Dedifferentiated amniotic fluid mesenchymal stem cell (primary cell): ENCODE data around the gene INTS4.
"Not testable (repeated sequence)": the region's sequence is repeated elsewhere in the genome, so short reads cannot be mapped to it uniquely, and the experiment has no call there.

ENCODE experiments used
- DNase-seq: peaks from one replicate; pipeline ENCODE4 v3.0.0-alpha.2; 2016; ENCODE audit errors: extremely low spot score

INTS4 gene

GRCh38 chr11:77958583-77959177, 35.8 kb downstream of the INTS4 start:
- DNase-seq = not testable (repeated sequence)

- DNase-seq = not testable (repeated sequence)
Measured at GRCh38 chr11:77943296-77943695, 51.2 kb downstream of the INTS4 start.

GRCh38 chr11:77942465-77942864, 52.0 kb downstream of the INTS4 start:
- not testable (repeated sequence) for DNase-seq

DNA sequence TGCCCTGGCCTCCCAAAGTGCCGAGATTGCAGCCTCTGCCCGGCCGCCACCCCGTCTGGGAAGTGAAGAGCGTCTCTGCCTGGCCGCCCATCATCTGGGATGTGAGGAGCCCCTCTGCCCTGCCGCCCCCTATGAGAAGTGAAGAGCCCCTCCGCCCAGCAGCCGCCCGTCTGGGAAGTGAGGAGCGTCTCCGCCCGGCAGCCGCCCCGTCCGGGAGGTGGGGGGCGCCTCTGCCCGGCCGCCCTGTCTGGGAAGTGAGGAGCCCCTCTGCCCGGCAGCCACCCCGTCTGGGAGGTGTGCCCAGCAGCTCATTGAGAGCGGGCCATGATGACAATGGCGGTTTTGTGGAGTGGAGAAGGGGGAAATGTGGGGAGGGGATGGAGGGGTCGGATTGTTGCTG, 60.9 kb downstream of the INTS4 start:
- not testable (repeated sequence) for DNase-seq

- DNase-seq = not testable (repeated sequence)
Measured at GRCh38 chr11:77930334-77931208, 63.9 kb downstream of the INTS4 start.

GRCh38 chr11:77917713-77918112, 76.8 kb downstream of the INTS4 start:
- DNase-seq = not testable (repeated sequence)

- DNase-seq = peak; percentile 72
Measured at GRCh38 chr11:77914307-77914791, 80.1 kb downstream of the INTS4 start.

GRCh38 chr11:77913608-77914306, 80.7 kb downstream of the INTS4 start:
- not testable (repeated sequence) for DNase-seq

GRCh38 chr11:77910828-77911227, 83.6 kb downstream of the INTS4 start:
- not testable (repeated sequence) for DNase-seq

DNA sequence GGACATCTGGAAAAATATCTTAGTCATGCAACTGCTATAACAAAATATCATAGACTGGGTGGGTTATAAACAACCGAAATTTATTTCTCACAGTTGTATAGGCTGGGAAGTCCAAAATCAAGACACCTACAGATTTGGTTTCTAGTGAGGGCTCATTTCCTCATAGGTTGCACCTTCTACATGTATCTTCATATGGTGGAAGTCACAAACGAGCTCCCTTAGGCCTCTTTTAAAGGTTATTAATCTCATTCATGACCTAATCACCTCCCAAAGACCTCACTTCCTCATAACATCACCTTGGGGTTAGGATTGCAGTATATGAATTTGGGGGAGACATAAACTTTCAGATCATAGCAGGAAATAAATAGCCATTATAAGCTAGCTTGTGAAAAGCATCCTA, 85.2 kb downstream of the INTS4 start:
- DNase-seq = no peak

DNA sequence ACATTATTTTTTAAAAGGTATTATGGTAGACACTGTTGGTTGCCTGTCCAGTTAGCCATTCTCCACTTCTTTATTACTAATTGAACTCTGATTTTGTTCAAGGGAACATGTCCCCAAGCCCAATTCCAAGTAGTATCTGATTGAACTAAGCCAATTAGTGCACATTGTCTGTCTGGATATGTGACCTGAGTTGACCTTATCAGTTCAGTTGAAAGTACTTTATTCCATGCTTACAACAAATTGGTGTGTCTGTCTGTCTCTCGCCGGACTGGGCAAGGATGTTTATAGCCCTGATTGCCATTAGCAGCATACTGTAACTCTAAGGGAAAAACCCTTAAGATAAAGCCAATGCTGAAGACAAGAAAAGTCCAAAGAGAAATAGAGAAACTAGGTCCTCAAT, 85.6 kb downstream of the INTS4 start:
- DNase-seq = no peak

- peak; percentile 37 for DNase-seq
Measured at GRCh38 chr11:77894949-77895348, 99.5 kb downstream of the INTS4 start.

DNA sequence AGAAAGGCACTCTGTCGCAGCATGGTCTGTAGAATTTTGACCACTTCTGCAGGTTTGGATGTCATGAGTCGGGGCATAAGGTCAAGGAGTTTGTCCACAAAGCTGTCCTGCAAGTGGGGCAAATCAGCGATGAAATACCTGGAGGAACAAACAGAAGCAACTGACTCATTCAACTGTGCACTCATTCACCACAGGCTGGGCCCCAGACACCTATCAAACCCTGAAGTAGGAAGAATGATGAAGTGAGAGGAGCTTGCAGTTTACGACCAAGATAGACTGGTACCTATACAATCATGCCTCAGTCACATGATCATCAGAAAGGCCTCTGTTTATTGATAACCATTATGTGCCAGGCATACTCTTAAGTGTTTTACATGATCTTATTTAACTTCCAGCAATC, 102.8 kb downstream of the INTS4 start:
- DNase-seq = not testable (repeated sequence)

- DNase-seq = not testable (repeated sequence)
Measured at GRCh38 chr11:77891256-77891655, 103.2 kb downstream of the INTS4 start.

DNA sequence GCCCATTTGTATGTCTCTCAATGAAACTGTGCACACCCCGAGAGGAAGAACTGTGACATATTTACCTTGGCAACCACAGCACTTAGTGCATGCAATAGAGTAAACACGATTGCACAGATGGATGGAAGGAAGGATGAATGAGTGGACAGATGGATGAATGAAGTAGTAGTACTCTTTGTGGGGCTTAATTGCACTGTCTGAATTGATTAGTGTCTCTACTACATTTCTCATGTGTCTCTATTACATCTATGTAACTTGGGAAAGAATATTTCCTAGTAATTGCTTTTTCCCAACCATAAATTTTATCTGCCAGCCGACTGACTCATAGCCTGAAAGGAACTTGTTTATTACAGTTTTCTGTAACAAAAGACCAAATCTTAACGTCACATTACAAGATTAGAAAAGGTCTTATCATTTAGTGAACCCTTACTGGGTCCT, 103.8 kb downstream of the INTS4 start:
- not testable (repeated sequence) for DNase-seq

DNA sequence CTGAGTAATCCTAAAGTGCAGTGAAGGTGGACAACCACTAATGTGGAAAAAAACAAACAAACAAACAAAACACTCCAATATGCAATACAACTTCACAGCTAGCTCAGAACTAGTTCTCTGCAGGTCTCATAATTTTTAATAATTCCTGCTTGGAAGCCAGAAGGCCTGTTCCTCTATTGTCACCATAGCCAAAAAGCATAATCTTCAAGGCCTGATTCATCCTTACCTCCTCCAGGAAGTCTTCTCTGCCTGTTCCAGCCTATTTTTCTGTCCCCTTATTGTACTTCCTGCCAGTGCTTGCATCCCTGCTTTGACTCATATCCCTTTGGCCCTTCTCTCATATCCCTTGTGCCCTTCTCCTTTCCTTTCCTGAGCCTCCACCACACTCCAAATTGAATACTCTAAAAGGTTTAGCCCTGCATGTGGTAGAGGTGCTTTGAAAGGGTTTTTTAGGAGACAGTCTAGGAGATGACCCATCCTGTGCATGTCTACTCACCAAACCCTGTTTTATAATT, 104.3 kb downstream of the INTS4 start:
- DNase-seq = not testable (repeated sequence)

- DNase-seq = not testable (repeated sequence)
Measured at GRCh38 chr11:77889045-77889444, 105.4 kb downstream of the INTS4 start.

- no peak for DNase-seq
Measured at GRCh38 chr11:77886401-77886800, 108.1 kb downstream of the INTS4 start.

DNA sequence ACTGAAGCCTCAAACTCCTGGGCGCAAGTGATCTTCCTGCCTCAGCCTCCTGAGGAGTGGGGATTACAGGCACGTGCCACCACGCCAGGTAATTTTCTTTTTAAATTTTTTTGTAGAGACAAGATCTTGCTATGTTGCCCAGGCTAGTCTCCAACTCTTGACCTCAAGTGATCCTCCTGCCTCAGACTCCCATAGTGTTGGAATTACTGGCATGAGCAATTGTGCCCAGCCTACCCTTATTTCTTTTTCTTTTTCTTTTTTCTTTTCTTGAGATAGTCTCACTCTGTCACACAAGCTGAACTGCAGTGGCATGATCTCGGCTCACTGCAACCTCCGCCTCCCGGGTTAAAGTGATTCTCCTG, 109.7 kb downstream of the INTS4 start:
- no peak for DNase-seq

DNA sequence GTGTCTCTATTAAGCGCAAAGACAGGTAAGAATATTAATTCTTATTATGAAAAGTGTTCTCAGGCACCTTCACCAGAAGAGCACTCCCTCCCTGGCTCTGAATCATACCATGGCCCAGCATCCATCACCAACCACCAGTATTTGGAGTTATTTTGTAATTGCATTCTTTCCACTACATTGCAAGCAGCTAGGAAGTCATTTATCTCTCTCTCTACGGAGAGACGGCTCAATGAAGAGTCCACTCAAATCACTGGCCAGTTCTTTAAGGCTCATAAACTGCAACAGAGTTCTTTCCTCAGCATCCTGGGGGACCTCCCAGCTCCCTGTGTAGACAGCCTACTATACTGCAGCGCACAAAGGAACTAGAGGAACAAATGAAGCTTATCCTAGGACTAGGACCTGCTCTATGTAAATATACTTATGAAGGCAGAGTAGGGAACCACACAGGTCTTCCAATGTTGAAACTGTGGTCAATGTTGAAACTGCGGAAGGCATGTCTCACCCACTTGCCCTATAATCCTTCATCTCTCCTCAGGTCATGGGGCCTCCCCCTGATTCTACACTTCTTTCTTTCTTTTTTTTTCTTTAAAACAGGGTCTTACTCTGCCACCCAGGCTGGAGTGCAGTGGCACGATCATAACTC, 110.2 kb downstream of the INTS4 start:
- no peak for DNase-seq

- no peak for DNase-seq
Measured at GRCh38 chr11:77883775-77884174, 110.7 kb downstream of the INTS4 start.

DNA sequence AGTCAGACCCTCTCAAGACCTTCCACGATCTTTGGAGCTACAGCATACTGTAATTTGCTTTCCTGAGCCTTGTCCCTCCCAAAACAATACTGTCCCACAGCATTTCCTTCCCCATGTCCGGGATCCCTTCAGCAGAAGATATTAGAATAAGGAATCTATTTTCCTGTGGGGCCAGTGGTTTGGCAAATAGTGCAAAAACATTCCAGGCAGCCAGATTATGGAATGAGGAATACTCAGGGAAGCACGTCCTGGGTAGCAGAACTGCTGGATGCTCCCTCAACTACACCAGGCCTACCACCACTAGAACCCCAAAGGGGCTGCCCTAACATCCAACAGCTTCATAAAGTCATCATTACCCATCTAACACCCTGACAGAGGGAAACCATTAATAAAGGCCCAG, 112.1 kb downstream of the INTS4 start:
- no peak for DNase-seq
